HepG2 (cell line): Measurements from ENCODE around the gene PDP2. TPM values are rescaled to one million over a fixed set of nuclear protein-coding genes. Genes with fewer than 3 reads are reported as not detected.

Experiments used
- ATF7-NPFF ChIP-seq: sonication (generic); formaldehyde crosslinking; IDR thresholded peaks from 2 replicates; pipeline ENCODE4 v1.8.1; 2023; ENCODE audit warnings: mild to moderate bottlenecking, low read depth, missing genetic modification reagents, moderate library complexity
- HNRNPLL ChIP-seq: fragments of 200-400 bp; formaldehyde crosslinking; IDR thresholded peaks from 2 replicates; pipeline ENCODE4 v1.6.1; 2017; ENCODE audit warnings: mild to moderate bottlenecking, low read depth, low read length; ENCODE audit not compliant: poor library complexity, severe bottlenecking
- HOXA3 ChIP-seq: sonication (generic); formaldehyde crosslinking; IDR thresholded peaks from 2 replicates; pipeline ENCODE4 v1.5.0; 2020; ENCODE audit warnings: missing genetic modification reagents
- LRRFIP1 ChIP-seq: sonication (generic); formaldehyde crosslinking; conservative IDR thresholded peaks from 2 replicates; pipeline ENCODE4 v1.4.0; 2020; ENCODE audit warnings: missing genetic modification reagents
- SALL2 ChIP-seq: sonication (generic); formaldehyde crosslinking; IDR thresholded peaks from 2 replicates; pipeline ENCODE4 v1.8.1; 2023; ENCODE audit warnings: mild to moderate bottlenecking, missing genetic modification reagents, inconsistent platforms
- SNAI1 ChIP-seq: sonication (generic); formaldehyde crosslinking; IDR thresholded peaks from 2 replicates; pipeline ENCODE4 v1.5.0; 2020; ENCODE audit warnings: mild to moderate bottlenecking, missing genetic modification reagents, borderline replicate concordance
- ZBTB40 ChIP-seq, 2 experiments: fragments of 450-650 bp in 1 of 2; sonication (generic) in 1 of 2; formaldehyde crosslinking in 1 of 2; IDR thresholded peaks; 2 replicates each; pipeline versions ENCODE4 v1.6.1 to v1.8.0; 2016 to 2022; ENCODE audit warnings: antibody characterized with exemption in 1 of 2, mild to moderate bottlenecking in 1 of 2, missing genetic modification reagents in 1 of 2
- ZFX ChIP-seq: sonication (generic); formaldehyde crosslinking; IDR thresholded peaks from 2 replicates; pipeline ENCODE4 v1.4.0; 2020; ENCODE audit warnings: mild to moderate bottlenecking, low read depth, missing genetic modification reagents, moderate library complexity
- ZKSCAN5 ChIP-seq: sonication (generic); formaldehyde crosslinking; IDR thresholded peaks from 2 replicates; pipeline ENCODE4 v1.5.1; 2020; ENCODE audit warnings: mild to moderate bottlenecking, missing genetic modification reagents
- ZNF207 ChIP-seq: fragments of 450-650 bp; IDR thresholded peaks from 2 replicates; pipeline ENCODE4 v1.6.1; 2016; ENCODE audit warnings: antibody characterized with exemption, borderline replicate concordance
- ZNF224 ChIP-seq: sonication (generic); formaldehyde crosslinking; IDR thresholded peaks from 2 replicates; pipeline ENCODE4 v1.5.0; 2020; ENCODE audit warnings: mild to moderate bottlenecking, missing genetic modification reagents
- ZNF687 ChIP-seq: sonication (generic); formaldehyde crosslinking; IDR thresholded peaks from 2 replicates; pipeline ENCODE4 v1.5.1; 2020; ENCODE audit warnings: mild to moderate bottlenecking, missing genetic modification reagents, moderate library complexity
- polyA plus RNA-seq, 8 experiments: library from polyadenylated mRNA; depleted of rRNA in 3 of 8; stranded (reverse) in 7 of 8; unstranded in 1 of 8; fragments of >200 nt; fragmentation: Illumina TruSeq in 4 of 8; extraction: Trizol in 4 of 8; gene quantifications; 2 replicates each; pipeline versions ENCODE4 v1.2.1 to v1.2.3, GENCODE V29; 2011 to 2016; ENCODE audit warnings: low read depth in 4 of 8, missing spikeins in 1 of 8, mixed read lengths in 1 of 8; ENCODE audit not compliant: insufficient read depth in 1 of 8
- total RNA-seq, 5 experiments: library from RNA; depleted of rRNA; stranded (reverse); fragments of >200 nt; fragmentation: Illumina TruSeq; extraction: Trizol; gene quantifications; 2 replicates each; pipeline ENCODE4 v1.2.3, GENCODE V29; 2016; ENCODE audit warnings: low read depth in 1 of 5

The PDP2 gene
- total and polyA plus RNA-seq, 2 of the 13 experiments (the other 11 are each of a cell fraction or from before 2014, with no cell fraction given): 12.8 to 15.8 TPM

- TF ChIP-seq ZBTB40 (IDR thresholded peaks at IDR 0.05) (no peak), ZBTB40 (CRISPR knock-in tag; IDR thresholded peaks at IDR 0.05) (no peak), ZKSCAN5 (CRISPR knock-in tag) (no peak), SNAI1 (CRISPR knock-in tag) (no peak), ZFX (CRISPR knock-in tag) (0 out of 2 replicates have a peak, but pooled peaks have one; percentile 22), ZNF207 (no peak), SALL2 (CRISPR knock-in tag) (0 out of 2 replicates have a peak, but pooled peaks have one; percentile 32), ZNF224 (CRISPR knock-in tag) (no peak), LRRFIP1 (no peak), HNRNPLL (peak; percentile 52), HOXA3 (CRISPR knock-in tag) (peak; percentile 21; the same call in 1 of the 2 replicates), ATF7-NPFF (0 out of 2 replicates have a peak, but pooled peaks have one; percentile 48), ZNF687 (CRISPR knock-in tag) (peak; percentile 60; the same call in 1 of the 2 replicates)
Measured at GRCh38 chr16:66844342-66845079, 35.8 kb upstream of the PDP2 start, which contains the start of gene CA7 (continued).
